DMS 273 (cell line): ENCODE measurements around the gene HPSE2.

Experiments
- DNase-seq: peaks from one replicate; lab custom pipeline; 2025; ENCODE audit not compliant: unreplicated experiment; lab: John Stamatoyannopoulos, UW

The HPSE2 gene

GRCh38 chr10:98418665-98419468 lies 816.8 kb downstream of the HPSE2 start:
- no peak for DNase-seq

GRCh38 chr10:98417973-98418664 lies 817.5 kb downstream of the HPSE2 start:
- no peak for DNase-seq

GRCh38 chr10:98417481-98417959 lies 818.1 kb downstream of the HPSE2 start:
- DNase-seq: no peak

- DNase-seq: no peak
Observed at GRCh38 chr10:98416606-98417388, 818.9 kb downstream of the HPSE2 start.

- peak; percentile 26 for DNase-seq
Observed at GRCh38 chr10:98415731-98416119, 819.9 kb downstream of the HPSE2 start.

- DNase-seq: peak; percentile 88
Observed at GRCh38 chr10:98414932-98415730, 820.5 kb downstream of the HPSE2 start, which contains the start of gene PYROXD2. TSS of gene PYROXD2 (minus strand) at chr10:98415182. CDS start at chr10:98415135, 47 bp downstream.

GRCh38 chr10:98414578-98414931 lies 821.1 kb downstream of the HPSE2 start:
- peak; percentile 42 for DNase-seq

GRCh38 chr10:98411768-98412167 lies 823.9 kb downstream of the HPSE2 start:
- DNase-seq: no peak

GRCh38 chr10:98411166-98411565 lies 824.5 kb downstream of the HPSE2 start:
- no peak for DNase-seq

GRCh38 chr10:98410759-98411158 lies 824.9 kb downstream of the HPSE2 start:
- no peak for DNase-seq

- DNase-seq: no peak
Observed at GRCh38 chr10:98410135-98410743, 825.4 kb downstream of the HPSE2 start.

GRCh38 chr10:98408799-98409198 lies 826.9 kb downstream of the HPSE2 start:
- no peak for DNase-seq

- DNase-seq: no peak
Observed at GRCh38 chr10:98407744-98408241, 827.9 kb downstream of the HPSE2 start.
